K562 treated with DMSO at 1 percent for 24 hours (cell line): ENCODE data around the gene NCLN. TPM values are rescaled to one million over a fixed set of nuclear protein-coding genes. Genes with fewer than 3 reads are reported as not detected.

Experiments used
- total RNA-seq: library from RNA; unstranded; fragments of 300-600 nt; gene quantifications from 2 replicates; pipeline ENCODE4 v1.2.3, GENCODE V29; 2022; ENCODE audit warnings: low read depth; ENCODE audit not compliant: insufficient read depth

Gene NCLN, protein sequence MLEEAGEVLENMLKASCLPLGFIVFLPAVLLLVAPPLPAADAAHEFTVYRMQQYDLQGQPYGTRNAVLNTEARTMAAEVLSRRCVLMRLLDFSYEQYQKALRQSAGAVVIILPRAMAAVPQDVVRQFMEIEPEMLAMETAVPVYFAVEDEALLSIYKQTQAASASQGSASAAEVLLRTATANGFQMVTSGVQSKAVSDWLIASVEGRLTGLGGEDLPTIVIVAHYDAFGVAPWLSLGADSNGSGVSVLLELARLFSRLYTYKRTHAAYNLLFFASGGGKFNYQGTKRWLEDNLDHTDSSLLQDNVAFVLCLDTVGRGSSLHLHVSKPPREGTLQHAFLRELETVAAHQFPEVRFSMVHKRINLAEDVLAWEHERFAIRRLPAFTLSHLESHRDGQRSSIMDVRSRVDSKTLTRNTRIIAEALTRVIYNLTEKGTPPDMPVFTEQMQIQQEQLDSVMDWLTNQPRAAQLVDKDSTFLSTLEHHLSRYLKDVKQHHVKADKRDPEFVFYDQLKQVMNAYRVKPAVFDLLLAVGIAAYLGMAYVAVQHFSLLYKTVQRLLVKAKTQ
- total RNA-seq = 59.6 and 71.6 TPM in 2 replicates

GRCh38 chr19:3185461-3186159, at the start of gene NCLN:
Gene NCLN, plus strand, starts transcription at chr19:3185930. Its CDS starts 101 bp downstream, at chr19:3186031.

GRCh38 chr19:3135961-3136683, 49.6 kb upstream of the NCLN start, which contains the start of gene GNA15:
Gene GNA15, plus strand, starts transcription at chr19:3136033. Its CDS starts 418 bp downstream, at chr19:3136451.

GRCh38 chr19:3178377-3178972, 7.3 kb upstream of the NCLN start, which contains the start of gene S1PR4:
Gene S1PR4, plus strand, starts transcription at chr19:3178769. Its CDS starts 24 bp downstream, at chr19:3178793.

DNA sequence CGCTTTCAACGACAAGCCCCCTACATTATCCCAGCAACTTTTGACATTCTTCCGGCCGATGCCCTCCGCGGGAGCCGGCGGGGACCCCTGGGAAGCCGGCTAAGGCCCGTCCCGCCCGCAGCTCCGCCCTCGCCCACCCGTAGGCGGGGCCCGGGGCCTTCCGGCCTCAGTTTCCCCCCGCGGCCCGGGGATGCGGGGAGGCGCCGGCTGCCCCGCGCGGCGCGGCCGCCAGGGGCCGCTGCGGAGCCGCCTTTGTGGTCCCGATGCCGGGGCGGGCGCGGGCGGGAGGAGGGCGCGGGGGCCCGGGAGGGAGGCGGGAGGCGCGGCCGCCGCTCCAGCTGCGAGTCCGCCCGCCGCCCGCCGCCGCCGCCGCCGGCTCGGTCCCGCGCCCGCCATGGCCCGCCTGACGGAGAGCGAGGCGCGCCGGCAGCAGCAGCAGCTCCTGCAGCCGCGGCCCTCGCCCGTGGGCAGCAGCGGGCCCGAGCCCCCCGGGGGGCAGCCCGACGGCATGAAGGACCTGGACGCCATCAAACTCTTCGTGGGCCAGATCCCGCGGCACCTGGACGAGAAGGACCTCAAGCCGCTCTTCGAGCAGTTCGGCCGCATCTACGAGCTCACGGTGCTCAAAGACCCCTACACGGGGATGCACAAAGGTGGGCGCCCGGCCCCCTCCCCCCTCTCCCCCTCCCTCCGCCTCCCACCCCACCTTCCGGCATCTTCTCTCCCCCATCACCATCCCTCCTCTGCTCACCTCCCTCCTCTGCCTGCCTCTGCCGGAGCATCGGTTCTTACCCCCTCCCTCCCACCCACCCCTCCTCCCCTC, 38.8 kb downstream of the NCLN start, which contains the start of gene CELF5:
Gene CELF5, plus strand, starts transcription at position 316 of the 823 bp plus-strand sequence. Its CDS starts 79 bp downstream, at position 395.

Other genes with a start within 250 kb of the NCLN start
- gene ZNF77, start 241.0 kb upstream of the NCLN start, total RNA-seq = 7.7 and 8.7 TPM in 2 replicates
- gene TLE6, start 208.4 kb upstream of the NCLN start, total RNA-seq = 6.2 and 7.7 TPM in 2 replicates
- gene TLE2, start 156.7 kb upstream of the NCLN start, total RNA-seq = 49.2 and 56.4 TPM in 2 replicates
- gene TLE5, start 123.4 kb upstream of the NCLN start, total RNA-seq = 462 and 500 TPM in 2 replicates
- 34.6 and 35.1 TPM in 2 replicates for gene GNA11, start 91.6 kb upstream of the NCLN start, total RNA-seq
- 0.12 TPM in 1 of 2 replicates, not detected in the other for gene GNA15, start 49.9 kb upstream of the NCLN start, total RNA-seq
- not detected in 2 replicates for gene S1PR4, start 7.2 kb upstream of the NCLN start, total RNA-seq
- 0.31 and 0.37 TPM in 2 replicates for gene CELF5, start 38.7 kb downstream of the NCLN start, total RNA-seq
- gene NFIC, start 180.7 kb downstream of the NCLN start, total RNA-seq = 33.9 and 36.4 TPM in 2 replicates